HL-60 (cell line): ENCODE measurements around the gene KIAA1671.

Source experiments
- CTCF ChIP-seq: IDR thresholded peaks from one replicate; pipeline ENCODE4 v1.5.1; 2011; ENCODE audit warnings: low read length, control low read depth, inconsistent platforms; ENCODE audit not compliant: insufficient read depth
- GABPA ChIP-seq: IDR thresholded peaks from 2 replicates; pipeline ENCODE4 v1.6.1; 2012; ENCODE audit warnings: low read depth
- POLR2AphosphoS5 ChIP-seq: IDR thresholded peaks from 2 replicates; pipeline ENCODE4 v1.6.1; 2012; ENCODE audit warnings: low read depth
- SPI1 ChIP-seq: IDR thresholded peaks from 2 replicates; pipeline ENCODE4 v1.6.1; 2012; ENCODE audit warnings: low read depth, mild to moderate bottlenecking, borderline replicate concordance
- TF ChIP-seq, protein P1 (sequence below): IDR thresholded peaks from 2 replicates; pipeline ENCODE4 v1.6.1; 2012; ENCODE audit warnings: low read depth; ENCODE audit not compliant: insufficient replicate concordance

DNA sequence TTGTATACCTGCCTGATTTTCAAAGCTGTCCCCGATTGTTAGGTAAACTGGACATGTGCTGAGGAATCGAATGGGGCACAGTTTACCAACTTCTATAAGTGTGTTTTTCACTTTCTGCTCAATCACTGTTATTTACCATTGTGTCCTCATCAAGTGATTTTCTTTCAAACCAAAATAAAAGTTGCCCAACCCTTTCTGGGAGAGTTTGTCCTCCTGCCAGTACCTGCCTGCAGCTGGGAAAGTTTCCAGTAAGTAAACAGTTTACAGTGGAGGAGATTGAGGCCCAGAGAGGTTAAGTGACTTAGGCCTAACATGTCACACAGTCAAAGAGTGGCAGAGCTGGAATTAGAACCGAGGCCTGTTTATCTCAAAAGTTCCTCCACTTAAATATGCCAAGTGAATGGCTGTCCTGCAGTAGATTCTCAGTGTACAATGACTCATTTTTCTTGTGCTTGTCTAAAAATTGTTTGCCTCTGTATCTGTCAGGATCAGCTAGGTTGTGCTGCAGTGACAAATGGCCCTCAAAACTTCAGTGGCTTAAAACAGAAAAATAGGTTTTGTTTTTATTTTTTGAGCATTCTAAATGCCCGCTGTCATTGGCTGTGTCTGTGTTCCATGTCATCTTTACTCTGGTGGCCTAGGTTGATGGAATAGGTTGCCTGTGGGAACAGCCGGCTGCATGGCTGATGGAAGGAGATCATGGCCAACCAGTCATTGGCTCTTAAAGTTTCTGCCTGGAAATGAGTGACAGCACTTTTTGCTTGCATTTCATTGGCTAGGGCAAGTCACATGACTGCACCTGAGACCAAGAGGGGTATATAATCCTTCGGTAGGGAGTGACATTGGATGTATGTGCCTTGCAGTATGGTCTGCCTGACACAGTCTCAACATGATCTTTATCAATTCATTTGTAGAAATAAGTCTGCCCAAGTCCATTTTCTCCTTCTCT lies 185.3 kb downstream of the KIAA1671 start:
- TF ChIP-seq CTCF (no peak), POLR2AphosphoS5 (no peak), GABPA (no peak), SPI1 (no peak)
- TF ChIP-seq, protein P1, sequence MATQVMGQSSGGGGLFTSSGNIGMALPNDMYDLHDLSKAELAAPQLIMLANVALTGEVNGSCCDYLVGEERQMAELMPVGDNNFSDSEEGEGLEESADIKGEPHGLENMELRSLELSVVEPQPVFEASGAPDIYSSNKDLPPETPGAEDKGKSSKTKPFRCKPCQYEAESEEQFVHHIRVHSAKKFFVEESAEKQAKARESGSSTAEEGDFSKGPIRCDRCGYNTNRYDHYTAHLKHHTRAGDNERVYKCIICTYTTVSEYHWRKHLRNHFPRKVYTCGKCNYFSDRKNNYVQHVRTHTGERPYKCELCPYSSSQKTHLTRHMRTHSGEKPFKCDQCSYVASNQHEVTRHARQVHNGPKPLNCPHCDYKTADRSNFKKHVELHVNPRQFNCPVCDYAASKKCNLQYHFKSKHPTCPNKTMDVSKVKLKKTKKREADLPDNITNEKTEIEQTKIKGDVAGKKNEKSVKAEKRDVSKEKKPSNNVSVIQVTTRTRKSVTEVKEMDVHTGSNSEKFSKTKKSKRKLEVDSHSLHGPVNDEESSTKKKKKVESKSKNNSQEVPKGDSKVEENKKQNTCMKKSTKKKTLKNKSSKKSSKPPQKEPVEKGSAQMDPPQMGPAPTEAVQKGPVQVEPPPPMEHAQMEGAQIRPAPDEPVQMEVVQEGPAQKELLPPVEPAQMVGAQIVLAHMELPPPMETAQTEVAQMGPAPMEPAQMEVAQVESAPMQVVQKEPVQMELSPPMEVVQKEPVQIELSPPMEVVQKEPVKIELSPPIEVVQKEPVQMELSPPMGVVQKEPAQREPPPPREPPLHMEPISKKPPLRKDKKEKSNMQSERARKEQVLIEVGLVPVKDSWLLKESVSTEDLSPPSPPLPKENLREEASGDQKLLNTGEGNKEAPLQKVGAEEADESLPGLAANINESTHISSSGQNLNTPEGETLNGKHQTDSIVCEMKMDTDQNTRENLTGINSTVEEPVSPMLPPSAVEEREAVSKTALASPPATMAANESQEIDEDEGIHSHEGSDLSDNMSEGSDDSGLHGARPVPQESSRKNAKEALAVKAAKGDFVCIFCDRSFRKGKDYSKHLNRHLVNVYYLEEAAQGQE, result no peak
